Astrocyte (in vitro differentiated cells and primary cell): Measurements from ENCODE around the gene LECT2.

Experiments used
- CTCF ChIP-seq: IDR thresholded peaks from 2 replicates; pipeline ENCODE4 v1.5.1; 2011; ENCODE audit warnings: low read depth, mild to moderate bottlenecking, inconsistent platforms, low read length, moderate library complexity; ENCODE audit not compliant: insufficient read depth
- EZH2 ChIP-seq: IDR thresholded peaks from 2 replicates; pipeline ENCODE4 v1.6.1; 2012; ENCODE audit warnings: mild to moderate bottlenecking, low read length, inconsistent platforms; ENCODE audit not compliant: insufficient read depth

DNA sequence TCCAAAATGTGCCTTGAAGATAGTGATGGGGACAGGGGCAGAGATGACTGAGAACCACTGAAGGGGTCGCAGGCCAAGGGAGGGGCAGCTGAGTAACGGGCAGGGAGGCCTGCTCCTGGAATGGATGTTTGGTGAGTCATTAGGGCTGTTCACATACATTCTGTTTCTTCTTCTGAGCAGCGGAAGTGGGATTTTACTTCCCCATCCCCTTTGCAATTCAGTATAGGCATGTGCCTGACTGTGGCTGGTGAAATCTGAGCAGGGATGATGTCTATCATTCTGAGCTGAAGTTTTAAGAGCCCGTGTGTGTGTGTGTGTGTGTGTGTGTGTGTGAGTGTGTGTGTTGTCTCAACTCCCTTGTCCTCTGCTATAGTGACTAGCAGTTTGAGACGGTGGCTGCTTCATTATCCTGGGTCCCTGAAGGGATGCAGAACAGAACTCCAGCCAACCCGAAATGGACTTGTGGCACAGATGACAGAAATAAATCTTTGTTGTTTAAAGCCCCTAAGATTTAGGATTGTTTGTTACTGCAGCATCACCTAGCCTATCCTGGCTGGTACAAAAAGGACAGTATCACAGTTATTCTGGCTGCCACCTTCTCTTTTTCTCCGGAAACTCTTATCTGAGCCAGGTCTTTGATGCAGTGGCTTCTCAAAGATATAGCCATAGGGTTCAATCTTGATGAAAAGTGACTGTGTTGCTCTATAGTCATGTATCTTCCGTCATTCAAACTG, 44.8 kb upstream of the LECT2 start:
- TF ChIP-seq CTCF (no peak), EZH2 (no peak)
